ENCODE results near the gene LYZL1. TPM values are rescaled to one million over a fixed set of nuclear protein-coding genes. Genes with fewer than 3 reads are reported as not detected.
"Not testable (repeated sequence)": the region's sequence is repeated elsewhere in the genome, so short reads cannot be mapped to it uniquely, and the experiment has no call there.

Gene LYZL1
- total RNA-seq, 1 experiment from 2014 or later = not detected

DNA sequence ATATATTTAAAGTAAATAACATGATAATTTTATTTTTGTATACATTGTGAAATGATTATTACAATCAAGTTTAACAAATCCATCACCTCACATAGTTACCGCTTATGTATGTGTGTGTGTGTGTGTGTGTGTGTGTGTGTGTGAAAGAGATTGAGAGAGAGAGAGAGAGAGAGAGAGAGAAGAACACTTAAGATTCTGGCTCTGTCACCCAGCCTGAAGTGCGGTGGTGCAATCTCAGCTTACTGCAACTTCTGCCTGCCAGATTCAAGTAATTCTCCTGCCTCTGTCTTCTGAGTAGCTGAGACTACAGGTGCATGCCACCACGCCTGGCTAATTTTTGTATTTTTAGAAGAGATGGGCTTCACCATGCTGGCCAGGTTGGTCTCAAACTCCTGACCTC lies 17.8 kb downstream of the LYZL1 start:
- Histone ChIP-seq H3T11ph (ENCODE audit: low read length) (no peak overlapping the region), H2BK20ac (ENCODE audit: low read depth, low read length, poor library complexity, severe bottlenecking) (no peak overlapping the region), H3K14ac (ENCODE audit: insufficient read depth, low read length) (no peak overlapping the region), H3K4me2 (ENCODE audit: insufficient read depth, insufficient read length, low read length) (no peak overlapping the region), H2BK120ac (ENCODE audit: low read depth, low read length, poor library complexity, severe bottlenecking) (no peak overlapping the region), H3K79me2 (ENCODE audit: insufficient read depth, low read length) (no peaks in the 10 kb centered on the region), H2AFZ (ENCODE audit: low read length) (no peak overlapping the region), H2BK5ac (ENCODE audit: insufficient read length, low read length) (no peak overlapping the region), H3K56ac (ENCODE audit: insufficient read length, low read depth, low read length) (no peak overlapping the region), H2BK15ac (ENCODE audit: low read depth, low read length) (no peak overlapping the region), H3K79me1 (ENCODE audit: insufficient read depth, low read depth, low read length, poor library complexity, severe bottlenecking) (no peaks in the 10 kb centered on the region), H2BK12ac (ENCODE audit: insufficient read length, low read depth, low read length) (no peak overlapping the region), H3K4ac (ENCODE audit: low read depth, low read length) (no peak overlapping the region), H4K8ac (replicated peaks; ENCODE audit: insufficient read length, low read depth, low read length) (no peak overlapping the region), H3K4me1 (ENCODE audit: insufficient read depth, low read length) (no peaks in the 10 kb centered on the region), H3K23me2 (ENCODE audit: insufficient read length, low read depth, low read length, poor library complexity, severe bottlenecking) (no peaks in the 10 kb centered on the region), H3K9me3 (ENCODE audit: control insufficient read depth, low read depth, low read length) (peaks cover 6% of the 10 kb centered on the region), H4K20me1 (ENCODE audit: control insufficient read depth, insufficient read depth, insufficient read length) (no peaks in the 10 kb centered on the region), H4K5ac (ENCODE audit: insufficient read length, low read depth, low read length) (no peak overlapping the region), H3K18ac (ENCODE audit: insufficient read length, low read depth, low read length) (no peak overlapping the region), H3K27me3 (ENCODE audit: insufficient read depth, low read length) (no peaks in the 10 kb centered on the region), H3K23ac (ENCODE audit: insufficient read length, low read depth, low read length) (no peak overlapping the region), H3K9ac (ENCODE audit: extremely low read depth, insufficient read length, low read length) (no peak overlapping the region), H3K27ac (ENCODE audit: insufficient read length, low read depth, low read length) (no peak overlapping the region), H2AK5ac (ENCODE audit: insufficient read length, low read length) (no peak overlapping the region), H4K91ac (ENCODE audit: insufficient read length, low read depth, low read length) (no peak overlapping the region)
- no peaks in the 10 kb centered on the region for H3K27me3 Mint-ChIP-seq (ENCODE audit: low read depth)
- H3K4me3 Mint-ChIP-seq = no peak overlapping the region
- peaks cover 4 to 12% of the 10 kb centered on the region in 2 experiments for H3K9me3 Mint-ChIP-seq
- WGBS (ENCODE audit: extremely low coverage, insufficient read length, low lambda C conversion rate) = no CpG with 5 or more reads among the region's 3 CpGs
- DNase-seq = no peak
- TF ChIP-seq, protein P1, sequence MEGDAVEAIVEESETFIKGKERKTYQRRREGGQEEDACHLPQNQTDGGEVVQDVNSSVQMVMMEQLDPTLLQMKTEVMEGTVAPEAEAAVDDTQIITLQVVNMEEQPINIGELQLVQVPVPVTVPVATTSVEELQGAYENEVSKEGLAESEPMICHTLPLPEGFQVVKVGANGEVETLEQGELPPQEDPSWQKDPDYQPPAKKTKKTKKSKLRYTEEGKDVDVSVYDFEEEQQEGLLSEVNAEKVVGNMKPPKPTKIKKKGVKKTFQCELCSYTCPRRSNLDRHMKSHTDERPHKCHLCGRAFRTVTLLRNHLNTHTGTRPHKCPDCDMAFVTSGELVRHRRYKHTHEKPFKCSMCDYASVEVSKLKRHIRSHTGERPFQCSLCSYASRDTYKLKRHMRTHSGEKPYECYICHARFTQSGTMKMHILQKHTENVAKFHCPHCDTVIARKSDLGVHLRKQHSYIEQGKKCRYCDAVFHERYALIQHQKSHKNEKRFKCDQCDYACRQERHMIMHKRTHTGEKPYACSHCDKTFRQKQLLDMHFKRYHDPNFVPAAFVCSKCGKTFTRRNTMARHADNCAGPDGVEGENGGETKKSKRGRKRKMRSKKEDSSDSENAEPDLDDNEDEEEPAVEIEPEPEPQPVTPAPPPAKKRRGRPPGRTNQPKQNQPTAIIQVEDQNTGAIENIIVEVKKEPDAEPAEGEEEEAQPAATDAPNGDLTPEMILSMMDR (conservative IDR thresholded peaks at IDR 0.05) = no peak
- H3K36me3 Mint-ChIP-seq (ENCODE audit: insufficient read depth in 1 of 3, low read depth in 3 of 3) = peaks cover 5 to 11% (median 7%) of the 10 kb centered on the region in 3 experiments
- H3K27ac Mint-ChIP-seq = no peak overlapping the region
- H3K4me1 Mint-ChIP-seq = peaks cover 16 to 20% of the 10 kb centered on the region in 2 experiments

DNA sequence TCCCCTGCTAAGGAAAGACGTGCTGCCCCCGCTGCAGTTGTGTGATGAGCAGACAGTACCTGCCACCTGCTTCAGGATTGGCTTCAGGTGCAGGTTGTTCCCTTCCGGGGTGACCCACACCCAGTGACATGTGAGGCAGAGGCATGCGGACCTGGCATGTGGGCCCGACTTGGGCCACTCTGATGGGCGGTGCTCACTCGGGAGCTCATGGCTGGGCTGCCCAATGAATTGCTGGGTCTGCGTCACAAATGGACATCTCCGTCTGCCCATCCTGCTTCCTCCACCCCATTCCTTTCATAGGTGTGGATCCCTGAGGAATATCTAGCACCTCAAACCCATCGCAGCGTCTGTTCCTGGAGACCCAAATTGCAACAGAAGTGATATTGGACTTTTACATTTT lies 19.3 kb downstream of the LYZL1 start:
- not testable (repeated sequence) for H4K8ac ChIP-seq (replicated peaks; ENCODE audit: insufficient read length, low read depth, low read length); H3K9ac ChIP-seq (ENCODE audit: extremely low read depth, insufficient read length, low read length); H3K27me3 Mint-ChIP-seq (ENCODE audit: low read depth); H4K20me1 ChIP-seq (ENCODE audit: control insufficient read depth, insufficient read depth, insufficient read length); H4K5ac ChIP-seq (ENCODE audit: insufficient read length, low read depth, low read length); H4K91ac ChIP-seq (ENCODE audit: insufficient read length, low read depth, low read length); H3T11ph ChIP-seq (ENCODE audit: low read length); H3K79me2 ChIP-seq (ENCODE audit: insufficient read depth, low read length); H3K4me2 ChIP-seq (ENCODE audit: insufficient read depth, insufficient read length, low read length); H3K9me3 Mint-ChIP-seq; H2AK5ac ChIP-seq (ENCODE audit: insufficient read length, low read length); H2BK120ac ChIP-seq (ENCODE audit: low read depth, low read length, poor library complexity, severe bottlenecking); H3K4me1 ChIP-seq (ENCODE audit: insufficient read depth, low read length); H3K14ac ChIP-seq (ENCODE audit: insufficient read depth, low read length); DNase-seq; H2BK12ac ChIP-seq (ENCODE audit: insufficient read length, low read depth, low read length); H3K27me3 ChIP-seq (ENCODE audit: insufficient read depth, low read length); H3K4ac ChIP-seq (ENCODE audit: low read depth, low read length); H2BK20ac ChIP-seq (ENCODE audit: low read depth, low read length, poor library complexity, severe bottlenecking); H3K4me1 Mint-ChIP-seq; H3K36me3 Mint-ChIP-seq (ENCODE audit: insufficient read depth in 1 of 3, low read depth in 3 of 3); H3K79me1 ChIP-seq (ENCODE audit: insufficient read depth, low read depth, low read length, poor library complexity, severe bottlenecking); H2AFZ ChIP-seq (ENCODE audit: low read length); H3K4me3 Mint-ChIP-seq; H3K23ac ChIP-seq (ENCODE audit: insufficient read length, low read depth, low read length); H3K27ac Mint-ChIP-seq; H2BK5ac ChIP-seq (ENCODE audit: insufficient read length, low read length); H3K18ac ChIP-seq (ENCODE audit: insufficient read length, low read depth, low read length); H3K9me3 ChIP-seq (ENCODE audit: control insufficient read depth, low read depth, low read length); H3K56ac ChIP-seq (ENCODE audit: insufficient read length, low read depth, low read length); H2BK15ac ChIP-seq (ENCODE audit: low read depth, low read length); H3K27ac ChIP-seq (ENCODE audit: insufficient read length, low read depth, low read length); H3K23me2 ChIP-seq (ENCODE audit: insufficient read length, low read depth, low read length, poor library complexity, severe bottlenecking)
- no CpG with 5 or more reads among the region's 11 CpGs for WGBS (ENCODE audit: extremely low coverage, insufficient read length, low lambda C conversion rate)

Data from H9 (cell line).